ENCODE results near the gene DNAAF5.

DNAAF5 gene

DNA sequence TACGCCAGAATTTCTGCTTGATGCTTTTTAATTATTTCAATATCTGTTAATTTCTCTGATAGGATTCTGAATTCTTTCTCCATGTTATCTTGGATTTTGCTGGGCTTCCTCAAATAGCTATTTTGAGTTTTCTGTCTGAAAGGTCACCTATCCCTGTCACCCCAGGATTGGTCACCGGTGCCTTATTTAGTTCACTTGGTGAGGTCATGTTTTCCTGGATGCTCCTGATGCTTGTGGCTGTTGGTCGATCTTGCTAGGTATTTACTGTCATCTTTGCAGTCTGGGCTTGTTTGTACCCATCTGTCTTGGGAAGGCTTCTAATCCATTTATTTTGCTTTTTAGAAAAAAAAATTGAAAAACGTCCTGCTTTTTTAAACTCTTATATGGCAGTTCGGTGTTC, 11.7 kb downstream of the DNAAF5 start:
- TF ChIP-seq, protein P1, sequence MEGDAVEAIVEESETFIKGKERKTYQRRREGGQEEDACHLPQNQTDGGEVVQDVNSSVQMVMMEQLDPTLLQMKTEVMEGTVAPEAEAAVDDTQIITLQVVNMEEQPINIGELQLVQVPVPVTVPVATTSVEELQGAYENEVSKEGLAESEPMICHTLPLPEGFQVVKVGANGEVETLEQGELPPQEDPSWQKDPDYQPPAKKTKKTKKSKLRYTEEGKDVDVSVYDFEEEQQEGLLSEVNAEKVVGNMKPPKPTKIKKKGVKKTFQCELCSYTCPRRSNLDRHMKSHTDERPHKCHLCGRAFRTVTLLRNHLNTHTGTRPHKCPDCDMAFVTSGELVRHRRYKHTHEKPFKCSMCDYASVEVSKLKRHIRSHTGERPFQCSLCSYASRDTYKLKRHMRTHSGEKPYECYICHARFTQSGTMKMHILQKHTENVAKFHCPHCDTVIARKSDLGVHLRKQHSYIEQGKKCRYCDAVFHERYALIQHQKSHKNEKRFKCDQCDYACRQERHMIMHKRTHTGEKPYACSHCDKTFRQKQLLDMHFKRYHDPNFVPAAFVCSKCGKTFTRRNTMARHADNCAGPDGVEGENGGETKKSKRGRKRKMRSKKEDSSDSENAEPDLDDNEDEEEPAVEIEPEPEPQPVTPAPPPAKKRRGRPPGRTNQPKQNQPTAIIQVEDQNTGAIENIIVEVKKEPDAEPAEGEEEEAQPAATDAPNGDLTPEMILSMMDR (conservative IDR thresholded peaks at IDR 0.05; ENCODE audit: low read depth, low read length), result no peak
- no peak overlapping the region for H3K4me3 ChIP-seq (ENCODE audit: low read length)
- no peak for DNase-seq (ENCODE audit: low read depth)

DNA sequence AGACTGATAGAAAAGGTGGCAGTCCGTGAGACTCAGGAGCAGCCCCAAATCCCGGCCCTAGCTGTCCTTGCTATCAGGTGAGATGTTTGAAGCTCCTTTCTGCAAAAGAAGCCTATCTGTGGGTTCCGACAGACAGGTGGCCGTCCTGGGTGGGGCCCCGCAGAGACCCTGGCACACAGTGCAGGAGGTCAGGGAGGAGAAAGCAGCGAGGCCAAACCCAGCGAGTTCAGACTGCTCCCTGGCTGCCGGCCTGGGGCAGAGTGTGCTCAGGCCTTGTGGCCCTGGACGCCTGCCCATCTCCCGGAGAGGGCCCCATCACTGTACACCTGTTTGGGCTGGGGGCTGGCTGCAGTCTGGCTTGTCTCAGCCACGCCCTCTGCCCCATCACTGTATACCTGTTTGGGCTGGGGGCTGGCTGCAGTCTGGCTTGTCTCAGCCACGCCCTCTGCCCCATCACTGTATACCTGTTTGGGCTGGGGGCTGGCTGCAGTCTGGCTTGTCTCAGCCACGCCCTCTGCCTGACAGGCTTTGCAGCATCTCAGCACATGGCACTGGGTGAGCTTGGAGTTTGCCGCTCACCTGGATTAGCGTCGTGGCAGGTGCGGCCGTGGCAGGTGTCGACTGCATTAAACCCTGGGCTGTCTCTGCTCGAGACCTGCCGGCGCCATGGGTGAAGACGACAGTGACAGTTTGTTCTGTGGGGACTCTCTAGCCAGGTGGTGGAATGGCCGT, 12.4 kb downstream of the DNAAF5 start:
- no peak for DNase-seq (ENCODE audit: low read depth)
- no peak overlapping the region for H3K4me3 ChIP-seq (ENCODE audit: low read length)
- TF ChIP-seq, protein P1 (conservative IDR thresholded peaks at IDR 0.05; ENCODE audit: low read depth, low read length), result no peak

DNA sequence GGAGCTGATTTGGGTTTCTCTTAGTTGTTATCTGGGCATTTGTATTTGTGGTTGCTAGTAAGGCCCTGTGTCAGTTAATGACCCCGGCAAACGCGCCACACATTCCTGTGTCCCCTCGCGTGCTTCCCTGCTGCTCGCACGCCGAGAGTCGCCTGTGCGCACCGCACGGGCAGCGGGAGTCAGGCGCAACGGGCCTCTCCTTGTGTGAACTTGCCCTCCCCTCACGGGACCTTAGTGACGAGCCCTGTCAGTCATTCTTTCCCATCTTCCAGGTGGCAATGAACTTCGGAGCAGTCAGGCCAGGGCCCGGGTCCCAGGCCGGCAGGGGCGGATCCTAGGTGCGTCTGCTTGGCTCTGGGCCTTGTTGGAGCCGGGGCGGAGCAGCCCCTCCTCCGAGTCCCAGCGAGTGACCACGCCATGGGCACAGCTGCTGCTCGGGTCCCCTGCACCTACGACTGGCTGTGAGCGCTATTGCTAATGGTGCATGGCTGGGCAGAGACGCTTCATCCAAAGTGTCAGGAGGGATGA, 13.0 kb downstream of the DNAAF5 start:
- no peak overlapping the region for H3K4me3 ChIP-seq (ENCODE audit: low read length)
- TF ChIP-seq, protein P1 (conservative IDR thresholded peaks at IDR 0.05; ENCODE audit: low read depth, low read length), result no peak
- DNase-seq (ENCODE audit: low read depth), result no peak

DNA sequence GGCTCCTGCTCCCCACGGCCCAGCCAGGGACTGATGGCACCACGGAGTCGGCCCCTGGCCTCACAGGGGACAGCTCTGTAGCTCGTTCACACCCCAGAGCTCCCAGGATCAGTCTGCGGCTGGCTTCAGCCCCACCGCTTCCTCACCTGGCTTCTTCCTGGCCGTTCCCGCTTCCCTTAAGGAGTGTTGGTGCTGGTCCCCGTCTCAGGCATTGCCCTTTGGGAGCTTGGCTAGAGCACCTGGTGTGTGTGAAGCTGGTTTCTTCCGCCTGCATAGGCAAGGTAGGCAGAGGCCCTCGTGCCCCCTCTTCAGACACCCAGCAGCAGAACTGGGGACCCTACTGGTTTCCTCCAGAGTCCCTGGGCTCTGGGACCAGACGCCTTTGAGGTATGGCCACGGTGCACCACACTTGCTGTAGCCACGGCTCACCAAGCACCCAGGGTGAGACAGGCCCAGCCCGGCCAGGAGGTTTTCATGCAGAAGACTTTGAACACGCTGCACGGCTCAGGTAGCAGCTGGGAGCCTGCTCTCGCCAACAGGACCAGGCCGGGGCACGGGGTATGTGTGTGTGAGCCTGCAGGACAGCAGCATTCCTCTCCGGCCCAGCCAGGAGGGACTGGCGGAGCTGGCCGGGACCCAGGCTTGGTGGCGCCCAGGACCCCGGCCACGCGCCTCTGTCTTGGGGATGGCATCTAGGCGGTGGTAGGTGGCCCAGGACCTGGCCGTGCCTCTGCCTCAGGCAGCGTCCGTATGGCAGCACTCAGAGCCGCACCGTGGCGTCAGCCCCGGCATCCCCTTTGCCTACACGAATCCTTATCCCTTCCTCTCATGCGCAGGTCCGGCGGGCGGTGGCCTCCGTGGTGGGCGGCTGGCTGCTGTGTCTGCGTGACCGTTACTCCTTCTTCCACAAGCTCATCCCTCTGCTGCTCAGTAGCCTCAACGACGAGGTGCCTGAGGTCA, 13.8 kb downstream of the DNAAF5 start:
- TF ChIP-seq, protein P1 (conservative IDR thresholded peaks at IDR 0.05; ENCODE audit: low read depth, low read length), result no peak
- no peak for DNase-seq (ENCODE audit: low read depth)
- H3K4me3 ChIP-seq (ENCODE audit: low read length), result no peak overlapping the region

DNA sequence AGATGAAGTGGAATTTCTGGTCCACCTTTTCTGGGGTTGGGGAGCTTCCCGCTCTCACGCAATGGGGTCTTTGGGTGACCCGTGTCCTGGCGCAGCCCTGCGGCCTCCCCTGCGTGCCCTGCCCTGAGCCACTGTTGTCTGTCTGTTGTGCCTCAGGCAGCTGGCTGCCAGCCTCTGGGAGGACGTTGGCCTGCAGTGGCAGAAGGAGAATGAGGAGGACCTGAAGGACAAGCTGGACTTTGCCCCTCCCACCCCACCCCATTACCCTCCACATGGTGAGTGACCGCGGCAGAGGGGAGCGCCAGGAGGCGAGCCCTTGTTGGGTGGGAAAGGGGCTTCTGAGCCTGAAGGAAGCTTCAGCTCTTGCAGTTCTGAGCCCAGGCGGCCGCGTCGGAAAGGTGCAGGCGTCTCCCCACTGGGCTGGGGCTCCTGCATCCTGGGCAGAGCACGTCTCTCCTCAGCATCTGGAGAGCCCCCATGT, 14.7 kb downstream of the DNAAF5 start:
- H3K4me3 ChIP-seq (ENCODE audit: low read length), result no peak overlapping the region
- DNase-seq (ENCODE audit: low read depth), result no peak
- TF ChIP-seq, protein P1 (conservative IDR thresholded peaks at IDR 0.05; ENCODE audit: low read depth, low read length), result no peak

DNA sequence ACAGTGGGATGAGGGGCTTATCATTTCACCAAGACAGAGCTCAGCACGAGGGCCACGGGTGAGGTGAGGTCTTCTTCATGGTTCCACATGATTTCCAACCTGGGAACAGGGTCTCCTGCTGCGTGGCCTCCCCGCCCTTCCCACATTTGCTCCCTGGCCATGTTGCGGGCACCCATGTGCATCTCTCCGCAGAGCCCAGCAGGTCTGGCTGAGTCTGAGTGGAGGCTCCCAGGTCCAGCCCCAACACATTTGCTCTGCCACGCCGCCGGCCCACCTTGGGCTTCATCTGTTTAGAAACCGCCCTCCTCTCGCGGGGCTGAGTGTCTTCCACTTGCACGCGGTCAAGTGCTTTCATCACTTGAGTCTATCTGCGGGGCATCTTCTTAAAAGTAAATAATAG, 15.4 kb downstream of the DNAAF5 start:
- no peak overlapping the region for H3K4me3 ChIP-seq (ENCODE audit: low read length)
- TF ChIP-seq, protein P1 (conservative IDR thresholded peaks at IDR 0.05; ENCODE audit: low read depth, low read length), result no peak
- no peak for DNase-seq (ENCODE audit: low read depth)

Measured in retinal pigment epithelial cell (primary cell).